Tibial artery (tissue), 4 donors: Measurements from ENCODE around the gene NSUN2.

Experiments used
- DNase-seq, 2 donors: peaks; one replicate each; pipeline ENCODE4 v3.0.0-alpha.2; 2019
- H3K27ac ChIP-seq, 2 donors: fragments of 200-600 bp; sonication (generic) in 1 of 2; 1 replicate in 1 of 2; 2 replicates in 1 of 2; pipeline ENCODE4 v1.5.1; 2018 to 2019; ENCODE audit warnings: mild to moderate bottlenecking in 1 of 2
- H3K27me3 ChIP-seq, 2 donors: fragments of 200-600 bp; sonication (generic) in 1 of 2; one replicate each; pipeline versions ENCODE4 v1.5.1 to v1.6.0; 2016 to 2019
- H3K36me3 ChIP-seq, 3 donors: fragments of 200-600 bp; sonication (generic) in 2 of 3; one replicate each; pipeline ENCODE4 v1.5.1; 2016 to 2019; ENCODE audit warnings: mild to moderate bottlenecking in 2 of 3
- H3K4me1 ChIP-seq, 4 donors: fragments of 200-600 bp; sonication (generic) in 2 of 4; 1 replicate in 3 of 4; 2 replicates in 1 of 4; pipeline ENCODE4 v1.5.1; 2016 to 2019
- H3K4me3 ChIP-seq, 2 donors: fragments of 200-600 bp; sonication (generic) in 1 of 2; 1 replicate in 1 of 2; 2 replicates in 1 of 2; pipeline ENCODE4 v1.5.1; 2018 to 2019; ENCODE audit warnings: mild to moderate bottlenecking in 2 of 2
- H3K9me3 ChIP-seq, 3 donors: fragments of 200-600 bp; sonication (generic) in 1 of 3; one replicate each; pipeline ENCODE4 v1.5.1; 2016 to 2019
- intact Hi-C: fragments of 100-400 bp; cut with DNase I; formaldehyde crosslinking; loops from one replicate; pipeline ENCODE4 v1.15.0; 2023; ENCODE audit warnings: low total_unique reads
- TF ChIP-seq, protein P1 (sequence below), 2 experiments: fragments of 200-600 bp in 1 of 2; fragments of 450-650 bp in 1 of 2; IDR thresholded peaks; one replicate each; pipeline ENCODE4 v1.5.1; 2017 to 2019; ENCODE audit warnings: antibody characterized with exemption in 2 of 2, mild to moderate bottlenecking in 1 of 2, moderate library complexity in 1 of 2

The NSUN2 gene

DNA sequence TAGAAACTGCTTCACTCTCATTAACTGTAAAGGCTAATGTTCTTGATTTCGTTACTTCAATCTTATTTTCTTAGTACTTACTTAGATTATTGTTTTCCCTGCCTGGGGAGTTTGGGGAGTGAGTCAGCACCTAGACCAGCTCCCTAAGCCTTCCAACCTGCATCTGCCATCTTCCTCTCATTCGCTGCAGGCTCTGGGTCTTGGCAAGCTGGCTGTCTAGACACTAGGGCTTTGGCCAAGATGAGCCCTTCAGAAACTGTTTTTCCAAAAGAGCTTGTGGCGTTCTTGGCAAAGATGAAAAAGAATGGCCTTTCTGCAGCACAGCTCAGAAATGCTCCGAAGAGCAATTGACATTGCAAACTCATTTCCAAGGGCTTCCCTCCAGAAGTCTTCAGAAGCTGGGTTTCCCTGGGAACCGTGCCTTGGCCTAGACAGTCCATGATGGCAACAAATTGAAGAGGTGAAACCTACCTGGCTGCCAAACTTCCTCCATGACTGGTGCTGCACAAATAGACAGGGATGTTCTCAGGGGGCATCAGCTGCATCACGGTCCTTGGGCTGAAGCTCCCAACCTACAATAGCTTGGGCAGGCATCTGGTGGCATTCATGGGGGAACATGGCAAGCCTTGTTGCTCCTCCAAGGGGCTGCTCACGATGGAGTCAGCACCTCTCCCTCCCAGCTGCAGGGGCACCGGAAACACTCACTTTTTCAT is 76.6 kb downstream of the NSUN2 start:
- Histone ChIP-seq H3K27me3 (no peaks in the 10 kb centered on the region), H3K36me3 (no peaks in the 10 kb centered on the region), H3K27ac (no peak overlapping the region), H3K9me3 (no peaks in the 10 kb centered on the region), H3K4me1 (peaks cover 0 to 30% (median 17%) of the 10 kb centered on the region in 4 donors), H3K4me3 (no peak overlapping the region)
- intact Hi-C loops, result no loop called here
- TF ChIP-seq, protein P1, sequence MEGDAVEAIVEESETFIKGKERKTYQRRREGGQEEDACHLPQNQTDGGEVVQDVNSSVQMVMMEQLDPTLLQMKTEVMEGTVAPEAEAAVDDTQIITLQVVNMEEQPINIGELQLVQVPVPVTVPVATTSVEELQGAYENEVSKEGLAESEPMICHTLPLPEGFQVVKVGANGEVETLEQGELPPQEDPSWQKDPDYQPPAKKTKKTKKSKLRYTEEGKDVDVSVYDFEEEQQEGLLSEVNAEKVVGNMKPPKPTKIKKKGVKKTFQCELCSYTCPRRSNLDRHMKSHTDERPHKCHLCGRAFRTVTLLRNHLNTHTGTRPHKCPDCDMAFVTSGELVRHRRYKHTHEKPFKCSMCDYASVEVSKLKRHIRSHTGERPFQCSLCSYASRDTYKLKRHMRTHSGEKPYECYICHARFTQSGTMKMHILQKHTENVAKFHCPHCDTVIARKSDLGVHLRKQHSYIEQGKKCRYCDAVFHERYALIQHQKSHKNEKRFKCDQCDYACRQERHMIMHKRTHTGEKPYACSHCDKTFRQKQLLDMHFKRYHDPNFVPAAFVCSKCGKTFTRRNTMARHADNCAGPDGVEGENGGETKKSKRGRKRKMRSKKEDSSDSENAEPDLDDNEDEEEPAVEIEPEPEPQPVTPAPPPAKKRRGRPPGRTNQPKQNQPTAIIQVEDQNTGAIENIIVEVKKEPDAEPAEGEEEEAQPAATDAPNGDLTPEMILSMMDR (IDR thresholded peaks at IDR 0.05), result no peak
- DNase-seq, result no peak

DNA sequence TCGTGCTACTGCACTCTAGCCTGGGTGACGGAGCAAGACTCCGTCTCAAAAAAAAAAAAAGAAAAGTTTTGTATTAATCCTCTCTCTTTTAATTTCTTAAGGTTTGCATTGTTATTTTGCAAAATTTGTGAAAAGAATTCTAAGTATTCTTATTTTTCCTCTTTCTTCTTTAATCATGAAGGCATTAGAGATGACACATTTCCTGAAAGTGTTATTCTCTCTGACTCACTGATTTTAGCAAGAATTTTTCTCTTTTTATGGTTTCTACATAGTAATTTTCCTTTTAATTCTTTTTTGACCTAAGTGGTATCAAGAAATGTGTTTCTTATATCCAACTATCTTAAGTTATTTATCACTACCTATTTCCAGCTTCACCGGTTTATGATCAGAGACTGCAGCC is 78.0 kb downstream of the NSUN2 start:
- Histone ChIP-seq H3K4me3 (no peak overlapping the region), H3K27ac (no peak overlapping the region), H3K36me3 (no peaks in the 10 kb centered on the region), H3K4me1 (peaks cover 0 to 37% (median 21%) of the 10 kb centered on the region in 4 donors), H3K9me3 (no peaks in the 10 kb centered on the region), H3K27me3 (no peaks in the 10 kb centered on the region)
- TF ChIP-seq, protein P1 (IDR thresholded peaks at IDR 0.05), result no peak
- no peak for DNase-seq
- intact Hi-C loops, result no loop called here

DNA sequence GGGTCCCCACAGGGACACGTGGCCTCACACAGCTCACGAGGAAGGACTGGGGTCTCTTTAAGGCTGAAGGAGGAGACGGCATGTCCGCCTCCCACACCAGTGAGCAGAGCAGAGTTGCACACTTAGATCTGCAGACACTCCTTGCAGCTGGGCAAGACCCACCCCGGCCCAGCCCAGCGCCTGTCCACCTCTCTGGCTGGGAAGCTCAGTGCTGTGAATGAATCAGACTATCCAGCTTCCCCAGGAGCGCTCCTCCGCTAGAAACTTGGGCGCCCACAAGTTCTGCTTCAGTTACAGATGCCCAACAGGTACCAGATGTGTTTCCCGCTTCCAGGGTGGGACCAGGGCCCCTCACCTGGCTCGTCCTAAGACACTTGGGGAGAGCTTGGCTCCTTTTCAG is 78.9 kb downstream of the NSUN2 start:
- Histone ChIP-seq H3K36me3 (no peaks in the 10 kb centered on the region), H3K27me3 (no peaks in the 10 kb centered on the region), H3K4me1 (peaks cover 0 to 37% (median 21%) of the 10 kb centered on the region in 4 donors), H3K27ac (no peak overlapping the region), H3K9me3 (no peaks in the 10 kb centered on the region), H3K4me3 (no peak overlapping the region)
- intact Hi-C loops, result no loop called here
- no peak for DNase-seq
- TF ChIP-seq, protein P1 (IDR thresholded peaks at IDR 0.05), result no peak

DNA sequence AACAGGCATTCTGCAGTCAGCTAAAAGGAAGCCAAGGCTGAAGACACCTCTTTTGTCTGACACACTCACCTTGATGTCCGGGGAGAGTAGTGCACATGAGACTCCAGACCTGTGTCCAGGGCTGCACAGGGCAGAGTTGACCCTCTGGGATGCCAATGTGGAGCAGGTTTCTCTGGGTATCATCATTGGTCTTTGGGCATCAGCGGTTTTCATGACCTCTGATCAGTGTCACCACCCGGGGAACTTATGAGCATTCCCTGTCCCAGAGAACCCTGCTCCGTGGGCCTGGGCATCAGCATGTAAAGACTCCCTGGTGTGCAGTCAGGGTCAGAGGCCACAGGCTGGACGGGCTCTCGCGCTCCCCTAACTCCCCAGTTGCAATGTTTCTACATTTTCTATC is 80.2 kb downstream of the NSUN2 start:
- peaks cover 0 to 37% (median 21%) of the 10 kb centered on the region in 4 donors for H3K4me1 ChIP-seq
- DNase-seq, result no peak
- H3K36me3 ChIP-seq, result no peaks in the 10 kb centered on the region
- TF ChIP-seq, protein P1 (IDR thresholded peaks at IDR 0.05), result no peak
- H3K27me3 ChIP-seq, result no peaks in the 10 kb centered on the region
- intact Hi-C loops, result no loop called here
- H3K9me3 ChIP-seq, result no peaks in the 10 kb centered on the region
- H3K4me3 ChIP-seq, result no peak overlapping the region
- H3K27ac ChIP-seq, result no peak overlapping the region

DNA sequence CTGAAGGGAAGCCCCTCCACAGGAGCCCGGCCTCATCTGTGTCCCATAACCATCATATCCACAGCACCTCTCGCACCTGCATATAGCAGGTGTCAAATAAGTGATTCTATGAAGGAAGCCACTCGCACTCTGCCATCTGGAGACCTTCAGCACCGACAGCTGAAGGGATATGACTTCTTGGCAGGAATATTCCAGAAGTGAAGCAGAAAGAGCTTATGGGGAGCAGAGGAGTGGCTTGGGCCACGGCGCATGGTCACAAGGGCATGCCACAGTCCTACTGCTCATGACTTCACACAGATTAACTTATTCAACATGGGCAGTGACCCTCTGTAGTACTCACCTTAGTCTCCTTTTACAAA is 80.9 kb downstream of the NSUN2 start:
- Histone ChIP-seq H3K4me3 (no peak overlapping the region), H3K27me3 (no peaks in the 10 kb centered on the region), H3K9me3 (no peaks in the 10 kb centered on the region), H3K27ac (peak overlapping the region; percentile 44 to 49), H3K36me3 (no peaks in the 10 kb centered on the region), H3K4me1 (peaks cover 0 to 37% (median 21%) of the 10 kb centered on the region in 4 donors)
- intact Hi-C loops, result no loop called here
- no peak for DNase-seq
- TF ChIP-seq, protein P1 (IDR thresholded peaks at IDR 0.05), result no peak
